ENCODE data around the gene ST8SIA2.
A peak's percentile ranks its signal among the peaks of the same experiment; 100 is the strongest.

The ST8SIA2 gene

DNA sequence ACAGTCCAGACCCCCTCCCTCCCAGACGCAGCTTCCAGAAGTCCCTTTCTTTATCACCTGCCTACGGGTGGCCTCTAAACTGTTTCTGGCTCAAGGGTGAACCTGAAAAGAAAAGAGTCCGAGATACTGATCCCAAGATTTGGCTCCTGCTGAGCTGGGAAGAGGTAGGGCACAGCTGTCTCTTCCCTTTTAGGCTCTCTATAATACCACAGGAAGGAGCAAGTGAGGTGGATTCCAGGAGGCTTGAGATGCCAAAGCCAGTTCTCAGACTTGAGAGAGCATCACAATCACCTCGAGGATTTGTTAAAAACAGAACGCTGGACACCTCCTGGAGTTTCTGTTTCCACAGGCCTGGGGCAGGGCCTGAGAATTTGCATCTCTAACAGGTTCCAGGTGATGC is 12.3 kb downstream of the ST8SIA2 start:
- no peak for DNase-seq (ENCODE audit: low read depth)
- TF ChIP-seq CTCF (conservative IDR thresholded peaks at IDR 0.05; ENCODE audit: low read depth, low read length): no peak
- no peak overlapping the region for H3K4me3 ChIP-seq (ENCODE audit: low read length)

DNA sequence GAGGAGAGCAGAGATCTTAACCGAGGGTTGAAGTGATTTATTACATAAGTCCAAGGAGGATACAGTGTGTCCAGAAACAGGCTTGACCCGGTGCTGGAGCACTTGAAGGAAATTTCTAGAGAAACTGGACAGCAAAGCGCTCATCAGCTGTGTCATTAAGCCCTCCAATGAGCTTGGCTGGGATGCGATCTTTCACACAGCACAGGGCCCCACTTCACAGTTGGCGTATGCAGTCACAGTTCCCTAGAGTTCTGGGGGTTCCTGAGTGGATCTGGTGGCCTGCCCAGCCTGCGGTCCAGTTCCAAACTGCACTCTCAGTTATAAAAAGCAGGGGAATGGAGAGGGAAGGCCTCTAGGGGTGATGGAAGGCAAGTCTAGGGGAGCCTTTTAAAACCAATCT is 13.6 kb downstream of the ST8SIA2 start:
- DNase-seq (ENCODE audit: low read depth): no peak
- no peak overlapping the region for H3K4me3 ChIP-seq (ENCODE audit: low read length)
- TF ChIP-seq CTCF (conservative IDR thresholded peaks at IDR 0.05; ENCODE audit: low read depth, low read length): no peak

DNA sequence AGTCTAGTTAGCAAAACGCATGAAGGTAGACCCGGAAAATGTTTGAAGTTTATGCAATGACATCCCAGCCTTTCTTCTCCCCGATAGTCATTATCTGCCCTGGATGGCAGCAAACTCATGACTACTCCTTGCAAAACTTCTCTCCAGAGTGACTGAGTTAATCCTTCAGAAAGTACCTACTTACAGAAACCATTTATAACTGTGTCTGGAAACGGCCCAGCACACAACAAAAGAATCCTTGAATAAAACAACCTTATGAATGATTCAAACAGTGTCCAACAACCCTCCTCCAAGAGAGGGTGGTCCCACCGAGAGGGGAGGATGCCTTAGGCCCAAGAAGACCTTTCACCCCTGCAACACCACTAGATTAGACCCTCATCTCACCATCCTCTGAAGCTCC is 14.2 kb downstream of the ST8SIA2 start:
- DNase-seq (ENCODE audit: low read depth): peak; percentile 33
- TF ChIP-seq CTCF (conservative IDR thresholded peaks at IDR 0.05; ENCODE audit: low read depth, low read length): no peak

GRCh38 chr15:92409006-92409405 is 15.3 kb downstream of the ST8SIA2 start:
- TF ChIP-seq CTCF (conservative IDR thresholded peaks at IDR 0.05; ENCODE audit: low read depth, low read length): no peak
- no peak for DNase-seq (ENCODE audit: low read depth)
- H3K4me3 ChIP-seq (ENCODE audit: low read length): no peak overlapping the region

More for the DNA sequence above, 14.2 kb downstream of the ST8SIA2 start:
- H3K4me3 ChIP-seq (ENCODE audit: low read length): no peak overlapping the region

DNA sequence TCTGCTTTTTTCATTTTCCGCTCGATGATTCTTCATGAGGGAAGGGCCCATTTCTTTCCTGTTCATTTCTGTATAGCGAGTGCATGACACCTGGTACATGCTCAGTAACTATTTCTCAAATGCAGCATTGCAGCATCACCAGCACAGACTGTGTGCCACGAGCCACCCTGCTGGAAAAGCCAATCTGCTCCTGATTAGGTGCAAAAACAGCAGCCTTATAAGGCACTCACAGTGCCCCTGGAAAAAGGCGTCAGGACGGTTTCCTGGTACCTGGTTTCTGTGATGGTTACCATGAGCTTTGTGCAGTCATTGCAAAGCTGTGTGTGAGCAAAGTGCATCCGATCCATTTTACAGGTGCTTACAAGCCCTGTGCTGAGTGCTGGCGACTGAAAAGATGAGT is 15.8 kb downstream of the ST8SIA2 start:
- no peak for TF ChIP-seq CTCF (conservative IDR thresholded peaks at IDR 0.05; ENCODE audit: low read depth, low read length)
- no peak overlapping the region for H3K4me3 ChIP-seq (ENCODE audit: low read length)
- no peak for DNase-seq (ENCODE audit: low read depth)

- H3K4me3 ChIP-seq (ENCODE audit: low read length): no peak overlapping the region
- no peak for DNase-seq (ENCODE audit: low read depth)
- TF ChIP-seq CTCF (conservative IDR thresholded peaks at IDR 0.05; ENCODE audit: low read depth, low read length): no peak
Observed at GRCh38 chr15:92410537-92410936, 16.9 kb downstream of the ST8SIA2 start.

DNA sequence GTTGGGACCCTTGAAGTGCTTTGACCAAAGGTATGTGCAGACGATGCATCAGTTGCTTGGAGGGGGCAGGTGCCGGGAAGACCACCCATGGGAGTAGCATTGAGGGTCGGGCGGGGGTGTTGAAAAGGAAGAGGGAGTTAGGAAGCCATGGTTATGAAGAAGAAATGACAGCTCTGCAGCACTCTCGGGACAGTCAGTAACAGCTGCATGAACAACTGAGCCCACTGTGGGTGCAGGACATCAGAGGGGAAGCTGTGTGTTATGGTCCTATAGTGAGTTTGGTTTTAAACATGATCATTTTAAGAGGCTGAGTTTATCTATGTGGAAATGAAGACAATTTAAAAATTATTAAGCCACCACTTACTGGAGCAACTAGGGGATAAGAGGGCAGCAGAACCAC is 17.6 kb downstream of the ST8SIA2 start:
- TF ChIP-seq CTCF (conservative IDR thresholded peaks at IDR 0.05; ENCODE audit: low read depth, low read length): no peak
- no peak overlapping the region for H3K4me3 ChIP-seq (ENCODE audit: low read length)
- DNase-seq (ENCODE audit: low read depth): no peak

All from retinal pigment epithelial cell (primary cell).